T-helper 2 cell treated with Interferon-gamma antibody and Interleukin-4, amounts not matched to agents 100 ng/mL and 5 ng/mL, for 36 hours (primary cell): ENCODE results near the gene C20orf144. TPM values are rescaled to one million over a fixed set of nuclear protein-coding genes. Genes with fewer than 3 reads are reported as not detected.

Experiments used
- intact Hi-C: fragments of 100-400 bp; cut with micrococcal nuclease; formaldehyde crosslinking; loops from one replicate; pipeline ENCODE4 v1.15.1; 2023
- total RNA-seq: library from RNA; stranded (reverse); gene quantifications from 2 replicates; pipeline ENCODE4 v1.2.3, GENCODE V29; 2022

The C20orf144 gene
- total RNA-seq, 1 donor from 2014 or later: 0.25 TPM

DNA sequence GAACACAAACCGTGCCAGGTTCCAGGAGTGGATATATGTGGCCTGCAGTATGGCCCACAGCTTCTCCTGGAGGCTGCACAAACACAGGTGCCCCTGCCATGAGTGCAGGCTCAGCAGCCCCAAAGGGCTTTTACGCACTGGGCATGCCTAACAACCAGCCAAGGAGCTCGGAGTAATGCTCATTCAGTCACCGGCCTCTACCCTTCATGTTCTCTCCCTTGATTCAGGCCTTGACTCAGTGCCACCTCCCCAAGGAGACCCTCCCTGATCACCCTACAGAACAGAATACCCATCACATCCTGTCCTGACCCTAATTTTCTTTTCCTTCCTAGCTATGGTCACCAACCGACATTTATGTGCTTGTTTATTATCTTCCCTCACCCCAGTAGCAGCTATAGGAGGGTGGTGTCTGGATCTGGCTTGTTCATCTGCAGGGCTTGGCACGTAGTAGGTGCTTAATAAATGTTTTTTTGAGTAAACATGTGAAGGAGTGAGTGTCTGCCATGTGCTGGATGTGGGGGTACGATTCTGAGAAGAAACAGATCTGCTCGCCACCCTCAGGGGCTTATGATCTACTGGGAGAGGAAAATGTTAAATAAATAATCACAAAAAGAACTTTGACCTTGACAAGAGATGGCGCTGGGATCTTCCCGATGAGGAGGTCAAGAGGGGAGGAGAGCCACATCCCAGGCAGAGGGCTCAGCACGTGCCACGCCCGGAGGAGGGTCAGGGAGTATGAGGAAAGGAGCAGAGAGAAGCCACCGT is 48.7 kb downstream of the C20orf144 start:
- intact Hi-C loops: no loop called here

DNA sequence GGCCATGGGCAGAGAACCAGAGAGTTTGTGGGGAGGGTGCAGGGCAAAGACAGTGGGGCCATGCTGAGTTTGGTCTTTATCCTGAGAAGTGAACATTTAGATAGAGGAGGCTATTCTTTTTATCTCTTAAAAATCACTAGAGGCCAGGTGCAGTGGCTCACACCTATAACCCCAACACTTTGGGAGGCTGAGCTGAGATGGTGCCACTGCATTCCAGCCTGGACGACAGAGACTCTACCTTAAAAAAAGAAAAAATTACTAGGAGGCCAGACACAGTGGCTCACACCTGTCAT is 49.3 kb downstream of the C20orf144 start:
- intact Hi-C loops: no loop called here

Other genes with a start within 250 kb of the C20orf144 start
- 2.5 and 2.6 TPM in 2 replicates for gene SNTA1, start 218.6 kb upstream of the C20orf144 start, total RNA-seq
- 14.1 and 15.6 TPM in 2 replicates for gene CBFA2T2, start 172.2 kb upstream of the C20orf144 start, total RNA-seq
- 2.9 and 3.0 TPM in 2 replicates for gene ACTL10, start 4.6 kb downstream of the C20orf144 start, total RNA-seq
- gene NECAB3, start 12.1 kb downstream of the C20orf144 start, total RNA-seq: 34.1 and 35.1 TPM in 2 replicates
- gene E2F1, start 24.1 kb downstream of the C20orf144 start, total RNA-seq: 71.9 and 73.9 TPM in 2 replicates
- gene PXMP4, start 58.0 kb downstream of the C20orf144 start, total RNA-seq: 13.0 and 14.7 TPM in 2 replicates
- gene ZNF341, start 69.7 kb downstream of the C20orf144 start, total RNA-seq: 6.4 and 6.6 TPM in 2 replicates
- gene CHMP4B, start 149.0 kb downstream of the C20orf144 start, total RNA-seq: 77.1 and 77.4 TPM in 2 replicates